Astrocyte (in vitro differentiated cells and primary cell): ENCODE results near the gene GCNT2.

ENCODE experiments used
- CTCF ChIP-seq: IDR thresholded peaks from 2 replicates; pipeline ENCODE4 v1.5.1; 2011; ENCODE audit warnings: low read depth, mild to moderate bottlenecking, inconsistent platforms, low read length, moderate library complexity; ENCODE audit not compliant: insufficient read depth
- EZH2 ChIP-seq: IDR thresholded peaks from 2 replicates; pipeline ENCODE4 v1.6.1; 2012; ENCODE audit warnings: mild to moderate bottlenecking, low read length, inconsistent platforms; ENCODE audit not compliant: insufficient read depth

DNA sequence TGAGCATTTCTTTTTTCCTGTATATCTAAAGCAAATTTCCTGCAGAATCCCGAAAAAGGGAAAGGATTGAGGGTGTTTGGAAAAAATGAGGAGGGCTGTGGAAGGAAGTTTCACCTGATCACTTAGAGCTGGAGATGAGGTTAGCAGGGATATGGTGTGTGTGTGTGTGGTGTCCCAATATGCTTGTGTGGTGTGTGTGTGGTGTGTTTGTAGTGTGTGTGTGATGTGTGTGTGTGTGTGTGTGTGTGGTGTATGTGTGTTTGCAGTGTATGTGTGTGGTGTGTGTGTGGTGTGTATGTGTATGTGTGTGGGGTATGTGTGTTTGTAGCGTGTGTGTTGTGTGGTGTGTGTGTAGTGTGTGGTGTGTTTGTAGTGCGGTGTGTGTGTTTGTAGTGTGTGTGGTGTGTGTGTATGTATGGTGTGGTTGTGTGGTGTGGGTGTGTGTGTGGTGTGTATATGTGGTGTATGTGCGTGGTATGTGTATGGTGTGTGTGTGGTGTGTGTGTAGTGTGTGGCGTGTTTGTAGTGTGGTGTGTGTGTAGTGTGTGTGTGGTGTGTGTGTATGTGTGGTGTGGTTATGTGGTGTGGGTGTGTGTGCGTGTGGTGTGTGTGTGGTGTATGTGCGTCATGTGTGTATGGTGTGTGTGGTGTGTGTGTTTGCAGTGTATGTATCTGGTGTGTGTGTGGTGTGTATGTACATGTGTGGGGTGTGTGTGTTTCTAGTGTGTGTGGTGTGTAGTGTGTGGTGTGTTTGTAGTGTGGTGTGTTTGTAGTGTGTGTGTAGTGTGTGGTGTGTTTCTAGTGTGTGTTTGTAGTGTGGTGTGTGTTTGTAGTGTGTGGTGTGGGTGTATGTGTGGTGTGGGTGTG, 67.6 kb downstream of the GCNT2 start:
- no peak for TF ChIP-seq CTCF
- no peak for TF ChIP-seq EZH2
